ENCODE measurements around the gene NOPCHAP1. TPM values are rescaled to one million over a fixed set of nuclear protein-coding genes. Genes with fewer than 3 reads are reported as not detected.

The NOPCHAP1 gene
- total and polyA plus RNA-seq, 2 of the 8 experiments (the other 6 are each of a cell fraction or from before 2014, with no cell fraction given) = 14.9 to 39.5 TPM

DNA sequence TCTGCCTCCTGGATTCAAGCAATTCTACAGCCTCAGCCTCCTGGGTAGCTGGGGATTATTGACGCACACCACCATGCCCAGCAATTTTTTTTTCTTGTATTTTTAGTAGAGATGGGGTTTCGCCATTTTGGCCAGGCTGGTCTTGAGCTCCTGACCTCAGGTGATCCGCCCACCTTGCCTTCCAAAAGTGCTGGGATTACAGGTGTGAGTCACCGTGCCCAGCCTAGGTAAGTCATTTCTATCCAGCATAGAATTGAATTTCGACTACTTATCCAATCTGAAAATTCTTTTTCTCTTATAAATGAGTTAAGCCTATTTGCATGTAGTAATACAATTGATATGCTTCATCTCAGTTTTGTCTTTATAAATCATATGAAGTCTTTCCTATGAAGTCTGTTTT is 12.9 kb upstream of the NOPCHAP1 start:
- no peak overlapping the region for H3K27ac ChIP-seq (ENCODE audit: low read depth, low read length)
- H2BK15ac ChIP-seq (ENCODE audit: low read length) = no peak overlapping the region
- no peak for FAIRE-seq
- H3K56ac ChIP-seq (replicated peaks; ENCODE audit: insufficient read length, low read depth, low read length) = no peak overlapping the region
- no peaks in the 10 kb centered on the region for H3K9me3 ChIP-seq (ENCODE audit: insufficient read depth in 2 of 2, low read depth in 1 of 2, low read length in 1 of 2)
- ChIA-PET POLR2A (ENCODE audit: partially characterized antibody) (no interaction called here), CTCF (ENCODE audit: partially characterized antibody) (no interaction called here)
- no peak overlapping the region for H3K4ac ChIP-seq (replicated peaks; ENCODE audit: insufficient read length, low read depth, low read length)
- no peaks in the 10 kb centered on the region for H3K4me1 ChIP-seq (replicated peaks in 1 of 4; ENCODE audit: control insufficient read depth in 3 of 4, insufficient read depth in 4 of 4, low read length in 3 of 4)
- H2BK20ac ChIP-seq (ENCODE audit: low read length) = no peak overlapping the region
- no peak overlapping the region for H3K23ac ChIP-seq (ENCODE audit: insufficient read length)
- H4K20me1 ChIP-seq (replicated peaks in 1 of 2; ENCODE audit: control insufficient read depth in 1 of 2, insufficient read depth in 2 of 2, low read length in 2 of 2) = no peaks in the 10 kb centered on the region
- no peak overlapping the region for H2AK5ac ChIP-seq (ENCODE audit: low read depth, low read length)
- no peak for DNase-seq (ENCODE audit: low read depth in 1 of 2, low spot score in 2 of 2)
- H2BK5ac ChIP-seq (ENCODE audit: low read depth, low read length) = no peak overlapping the region
- no peak overlapping the region for H2BK12ac ChIP-seq (ENCODE audit: low read depth, low read length)
- no peaks in the 10 kb centered on the region for H3K36me3 ChIP-seq (ENCODE audit: control insufficient read depth in 2 of 4, insufficient read depth in 4 of 4, low read length in 3 of 4)
- H4K8ac ChIP-seq (ENCODE audit: extremely low read depth, insufficient read depth, low read length) = no peak overlapping the region
- no peak overlapping the region for H2BK120ac ChIP-seq (replicated peaks; ENCODE audit: low read depth, low read length)
- H3K18ac ChIP-seq (ENCODE audit: extremely low read depth, low read length) = no peak overlapping the region
- no peak overlapping the region for H3K14ac ChIP-seq (ENCODE audit: insufficient read length)
- WGBS, 2 experiments (ENCODE audit: extremely low coverage in 1 of 2, insufficient coverage in 1 of 2, insufficient read length in 1 of 2, insufficient replicate concordance in 2 of 2, low coverage in 1 of 2, low lambda C conversion rate in 2 of 2, missing lambda C conversion rate in 1 of 2) = 86% methylated on average over 5 of the region's 5 CpGs; no CpG with 5 or more reads in 1 of the 2 experiments
- H3K4me2 ChIP-seq (ENCODE audit: insufficient read depth in 1 of 2, low read depth in 2 of 2, low read length in 2 of 2) = no peak overlapping the region
- no peak overlapping the region for H4K91ac ChIP-seq (replicated peaks; ENCODE audit: insufficient read length, low read length)
- H3K79me1 ChIP-seq (ENCODE audit: low read depth, low read length) = no peaks in the 10 kb centered on the region
- no peak overlapping the region for H3K4me3 ChIP-seq (ENCODE audit: extremely low read depth in 1 of 4, insufficient read depth in 2 of 4, low read depth in 3 of 4, low read length in 4 of 4)
- H3K9ac ChIP-seq (replicated peaks in 1 of 4; ENCODE audit: extremely low read depth in 1 of 4, low read depth in 3 of 4, low read length in 3 of 4) = no peak overlapping the region
- no peak overlapping the region for H2AFZ ChIP-seq (ENCODE audit: low read length)
- TF ChIP-seq SP2 (IDR thresholded peaks at IDR 0.05; ENCODE audit: low read length) = no peak
- no peaks in the 10 kb centered on the region for H3K79me2 ChIP-seq (ENCODE audit: control insufficient read depth in 1 of 2, insufficient read depth in 2 of 2, low read length in 2 of 2)
- no peaks in the 10 kb centered on the region for H3K27me3 ChIP-seq (replicated peaks in 1 of 4; ENCODE audit: control insufficient read depth in 3 of 4, extremely low read depth in 1 of 4, insufficient read depth in 3 of 4, low read length in 3 of 4)
- no peaks in the 10 kb centered on the region for H3K23me2 ChIP-seq (ENCODE audit: low read depth, low read length)
- H4K5ac ChIP-seq (ENCODE audit: insufficient read length, low read depth, low read length) = no peak overlapping the region
